LNCaP clone FGC (cell line): ENCODE data around the gene RIPPLY1.

Experiments used
- DNase-seq: peaks from one replicate; pipeline ENCODE4 v3.0.0-alpha.2; 2011; ENCODE audit warnings: low read depth
- H3K4me3 ChIP-seq: 2 replicates; pipeline ENCODE4 v1.5.1; 2011; ENCODE audit warnings: mild to moderate bottlenecking, low read depth, low read length, control low read depth
- CTCF ChIP-seq: IDR thresholded peaks from 2 replicates; pipeline ENCODE4 v1.5.1; 2012; ENCODE audit warnings: mild to moderate bottlenecking; ENCODE audit not compliant: control insufficient read depth, insufficient read depth; ENCODE audit errors: extremely low read depth

Gene RIPPLY1

GRCh38 chrX:106946464-106946863 lies 43.3 kb upstream of the RIPPLY1 start:
- H3K4me3 ChIP-seq: no peak overlapping the region
- no peak for TF ChIP-seq CTCF
- DNase-seq: no peak

- no peak for DNase-seq
- TF ChIP-seq CTCF: no peak
- no peak overlapping the region for H3K4me3 ChIP-seq
Measured at GRCh38 chrX:106940068-106940467, 36.9 kb upstream of the RIPPLY1 start.

GRCh38 chrX:106939566-106939965 lies 36.4 kb upstream of the RIPPLY1 start:
- no peak overlapping the region for H3K4me3 ChIP-seq
- DNase-seq: no peak
- no peak for TF ChIP-seq CTCF

- no peak for TF ChIP-seq CTCF
- no peak overlapping the region for H3K4me3 ChIP-seq
- DNase-seq: no peak
Measured at GRCh38 chrX:106936246-106936645, 33.1 kb upstream of the RIPPLY1 start.

- no peak for TF ChIP-seq CTCF
- DNase-seq: no peak
- no peak overlapping the region for H3K4me3 ChIP-seq
Measured at GRCh38 chrX:106935175-106935574, 32.0 kb upstream of the RIPPLY1 start.

- no peak overlapping the region for H3K4me3 ChIP-seq
- no peak for DNase-seq
- TF ChIP-seq CTCF: no peak
Measured at GRCh38 chrX:106933538-106933961, 30.4 kb upstream of the RIPPLY1 start.

- H3K4me3 ChIP-seq: no peak overlapping the region
- DNase-seq: no peak
- TF ChIP-seq CTCF: no peak
Measured at GRCh38 chrX:106932960-106933537, 29.9 kb upstream of the RIPPLY1 start.
